ENCODE measurements around the gene GLOD5. TPM values are rescaled to one million over a fixed set of nuclear protein-coding genes. Genes with fewer than 3 reads are reported as not detected.

GLOD5 gene
- total RNA-seq, 2 donors from 2014 or later, result 0.41 TPM; not detected in 1

DNA sequence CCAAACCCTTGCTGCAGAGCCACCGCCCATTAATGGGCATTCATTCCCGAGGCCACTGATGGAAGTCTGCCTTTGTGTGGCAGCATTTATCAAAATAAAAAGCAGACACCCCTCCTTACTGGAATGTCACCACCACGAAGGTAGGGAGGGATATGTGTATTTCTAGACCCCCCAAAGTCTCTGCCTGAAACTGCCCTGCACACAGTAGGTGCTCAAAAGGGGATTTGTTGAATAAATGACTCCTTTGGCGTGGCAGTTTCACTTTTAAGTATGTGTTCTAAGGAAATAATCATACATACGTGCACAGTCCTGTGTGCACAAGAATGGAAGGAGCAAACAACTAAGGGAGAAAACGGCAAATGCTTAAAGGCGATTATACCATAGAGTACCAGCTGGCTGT is 23.6 kb upstream of the GLOD5 start:
- H3K27me3 ChIP-seq (replicated peaks; ENCODE audit: insufficient read depth), result no peaks in the 10 kb centered on the region
- no peaks in the 10 kb centered on the region for H3K9me3 ChIP-seq
- intact Hi-C loops (cut with DNase I), result loop anchor here (2.0 kb wide), 2 partner anchors 41 to 63 kb away; partner anchors contain the start of gene SUV39H1
- peak overlapping the region; percentile 41 to 47 for H3K4me3 ChIP-seq
- no peak for DNase-seq (ENCODE audit: low spot score)
- WGBS, result 54% methylated on average over 5 of the region's 7 CpGs
- TF ChIP-seq POLR2A (IDR thresholded peaks at IDR 0.05), result no peak
- TF ChIP-seq POLR2AphosphoS5 (IDR thresholded peaks at IDR 0.05), result no peak
- TF ChIP-seq, protein P1, sequence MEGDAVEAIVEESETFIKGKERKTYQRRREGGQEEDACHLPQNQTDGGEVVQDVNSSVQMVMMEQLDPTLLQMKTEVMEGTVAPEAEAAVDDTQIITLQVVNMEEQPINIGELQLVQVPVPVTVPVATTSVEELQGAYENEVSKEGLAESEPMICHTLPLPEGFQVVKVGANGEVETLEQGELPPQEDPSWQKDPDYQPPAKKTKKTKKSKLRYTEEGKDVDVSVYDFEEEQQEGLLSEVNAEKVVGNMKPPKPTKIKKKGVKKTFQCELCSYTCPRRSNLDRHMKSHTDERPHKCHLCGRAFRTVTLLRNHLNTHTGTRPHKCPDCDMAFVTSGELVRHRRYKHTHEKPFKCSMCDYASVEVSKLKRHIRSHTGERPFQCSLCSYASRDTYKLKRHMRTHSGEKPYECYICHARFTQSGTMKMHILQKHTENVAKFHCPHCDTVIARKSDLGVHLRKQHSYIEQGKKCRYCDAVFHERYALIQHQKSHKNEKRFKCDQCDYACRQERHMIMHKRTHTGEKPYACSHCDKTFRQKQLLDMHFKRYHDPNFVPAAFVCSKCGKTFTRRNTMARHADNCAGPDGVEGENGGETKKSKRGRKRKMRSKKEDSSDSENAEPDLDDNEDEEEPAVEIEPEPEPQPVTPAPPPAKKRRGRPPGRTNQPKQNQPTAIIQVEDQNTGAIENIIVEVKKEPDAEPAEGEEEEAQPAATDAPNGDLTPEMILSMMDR (IDR thresholded peaks at IDR 0.05), result no peak
- no peaks in the 10 kb centered on the region for H3K36me3 ChIP-seq
- H3K27ac ChIP-seq, result peak overlapping the region; percentile 84 to 86
- H3K4me1 ChIP-seq (replicated peaks), result no peaks in the 10 kb centered on the region

- no peaks in the 10 kb centered on the region for H3K9me3 ChIP-seq
Observed at GRCh38 chrX:48741834-48742233, 19.7 kb upstream of the GLOD5 start.

GRCh38 chrX:48745222-48745621 is 16.3 kb upstream of the GLOD5 start:
- Histone ChIP-seq H3K27ac (no peak overlapping the region), H3K27me3 (replicated peaks; ENCODE audit: insufficient read depth) (no peaks in the 10 kb centered on the region), H3K36me3 (no peaks in the 10 kb centered on the region), H3K4me1 (replicated peaks) (no peaks in the 10 kb centered on the region), H3K4me3 (no peak overlapping the region), H3K9me3 (no peaks in the 10 kb centered on the region)
- no peak for DNase-seq (ENCODE audit: low spot score)
- WGBS, result 86% methylated on average over 4 of the region's 4 CpGs
- TF ChIP-seq POLR2A (IDR thresholded peaks at IDR 0.05), result no peak
- no peak for TF ChIP-seq POLR2AphosphoS5 (IDR thresholded peaks at IDR 0.05)
- TF ChIP-seq, protein P1 (IDR thresholded peaks at IDR 0.05), result no peak
- intact Hi-C loops (cut with DNase I), result no loop called here

More at GRCh38 chrX:48741834-48742233, 19.7 kb upstream of the GLOD5 start:
- H3K27ac ChIP-seq, result no peak overlapping the region
- no peak overlapping the region for H3K4me3 ChIP-seq
- WGBS, result 96% methylated on average over 8 of the region's 8 CpGs
- no peaks in the 10 kb centered on the region for H3K27me3 ChIP-seq (replicated peaks; ENCODE audit: insufficient read depth)
- H3K36me3 ChIP-seq, result no peaks in the 10 kb centered on the region
- H3K4me1 ChIP-seq (replicated peaks), result no peaks in the 10 kb centered on the region
- intact Hi-C loops (cut with DNase I), result no loop called here
- no peak for DNase-seq (ENCODE audit: low spot score)
- no peak for TF ChIP-seq POLR2A (IDR thresholded peaks at IDR 0.05)
- TF ChIP-seq POLR2AphosphoS5 (IDR thresholded peaks at IDR 0.05), result no peak
- TF ChIP-seq, protein P1 (IDR thresholded peaks at IDR 0.05), result no peak

DNA sequence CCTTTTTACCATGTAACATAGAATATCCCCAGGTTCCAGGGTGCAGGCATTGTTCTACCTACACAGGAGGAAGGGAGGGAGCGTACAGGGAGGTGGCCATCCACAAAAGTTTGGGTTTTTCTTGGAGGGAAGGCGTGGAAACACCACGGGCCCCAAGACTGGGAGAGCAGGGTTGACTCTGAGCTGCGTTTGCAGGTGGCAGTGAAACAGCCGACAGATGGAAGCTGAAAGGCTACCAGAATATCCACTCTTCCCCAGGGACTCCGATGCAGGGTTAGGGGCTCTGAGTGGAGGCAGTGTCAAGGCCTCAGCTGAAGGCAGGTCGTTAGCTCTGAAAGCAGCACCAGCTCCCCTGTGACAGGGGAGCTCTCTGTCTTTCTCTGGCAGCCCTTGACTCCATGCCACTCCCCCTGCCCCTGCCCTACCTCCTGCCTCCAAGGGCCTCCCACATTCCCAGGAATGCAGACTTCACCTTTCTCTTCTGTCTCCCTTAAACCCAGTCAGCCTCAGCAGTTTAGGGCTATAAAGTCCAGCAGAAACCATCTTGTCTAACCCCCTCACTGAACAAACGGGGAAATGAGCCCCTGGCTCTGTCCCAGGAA is 14.0 kb upstream of the GLOD5 start:
- Histone ChIP-seq H3K4me3 (no peak overlapping the region), H3K27me3 (replicated peaks; ENCODE audit: insufficient read depth) (no peaks in the 10 kb centered on the region), H3K27ac (no peak overlapping the region), H3K36me3 (no peaks in the 10 kb centered on the region), H3K9me3 (no peaks in the 10 kb centered on the region), H3K4me1 (replicated peaks) (no peaks in the 10 kb centered on the region)
- intact Hi-C loops (cut with DNase I), result no loop called here
- WGBS, result 72% methylated on average over 6 of the region's 8 CpGs
- TF ChIP-seq, protein P1 (IDR thresholded peaks at IDR 0.05), result no peak
- TF ChIP-seq POLR2A (IDR thresholded peaks at IDR 0.05), result no peak
- TF ChIP-seq POLR2AphosphoS5 (IDR thresholded peaks at IDR 0.05), result no peak
- DNase-seq (ENCODE audit: low spot score), result no peak

DNA sequence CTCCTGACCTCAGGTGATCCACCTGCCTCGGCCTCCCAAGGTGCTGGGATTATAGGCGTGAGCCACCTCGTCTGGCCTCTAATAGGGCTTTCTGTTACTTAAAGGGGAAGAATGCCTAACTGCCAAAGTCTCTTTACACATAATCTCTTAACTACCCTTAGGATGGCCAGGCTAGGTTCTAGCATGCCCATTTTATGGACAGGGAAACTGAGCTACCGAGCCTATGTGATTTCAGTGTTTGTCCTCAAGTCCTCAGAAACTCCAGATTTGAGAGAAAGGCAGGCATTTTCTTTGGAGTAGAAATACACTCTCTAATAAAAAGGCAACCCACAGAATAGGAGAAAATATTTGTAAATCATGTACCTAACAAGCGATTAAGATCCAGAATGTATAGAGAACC is 12.4 kb upstream of the GLOD5 start:
- H3K27me3 ChIP-seq (replicated peaks; ENCODE audit: insufficient read depth), result no peaks in the 10 kb centered on the region
- intact Hi-C loops (cut with DNase I), result no loop called here
- H3K9me3 ChIP-seq, result no peaks in the 10 kb centered on the region
- no peak for TF ChIP-seq POLR2A (IDR thresholded peaks at IDR 0.05)
- TF ChIP-seq, protein P1 (IDR thresholded peaks at IDR 0.05), result no peak
- TF ChIP-seq POLR2AphosphoS5 (IDR thresholded peaks at IDR 0.05), result no peak
- no peaks in the 10 kb centered on the region for H3K36me3 ChIP-seq
- WGBS, result 89% methylated on average over 5 of the region's 5 CpGs
- H3K4me3 ChIP-seq, result no peak overlapping the region
- H3K4me1 ChIP-seq (replicated peaks), result no peaks in the 10 kb centered on the region
- DNase-seq (ENCODE audit: low spot score), result no peak
- no peak overlapping the region for H3K27ac ChIP-seq

Measured in prostate gland (tissue), 2 donors.